ENCODE measurements around the gene FBLL1.
"Not testable (repeated sequence)": the region's sequence is repeated elsewhere in the genome, so short reads cannot be mapped to it uniquely, and the experiment has no call there.

The FBLL1 gene

DNA sequence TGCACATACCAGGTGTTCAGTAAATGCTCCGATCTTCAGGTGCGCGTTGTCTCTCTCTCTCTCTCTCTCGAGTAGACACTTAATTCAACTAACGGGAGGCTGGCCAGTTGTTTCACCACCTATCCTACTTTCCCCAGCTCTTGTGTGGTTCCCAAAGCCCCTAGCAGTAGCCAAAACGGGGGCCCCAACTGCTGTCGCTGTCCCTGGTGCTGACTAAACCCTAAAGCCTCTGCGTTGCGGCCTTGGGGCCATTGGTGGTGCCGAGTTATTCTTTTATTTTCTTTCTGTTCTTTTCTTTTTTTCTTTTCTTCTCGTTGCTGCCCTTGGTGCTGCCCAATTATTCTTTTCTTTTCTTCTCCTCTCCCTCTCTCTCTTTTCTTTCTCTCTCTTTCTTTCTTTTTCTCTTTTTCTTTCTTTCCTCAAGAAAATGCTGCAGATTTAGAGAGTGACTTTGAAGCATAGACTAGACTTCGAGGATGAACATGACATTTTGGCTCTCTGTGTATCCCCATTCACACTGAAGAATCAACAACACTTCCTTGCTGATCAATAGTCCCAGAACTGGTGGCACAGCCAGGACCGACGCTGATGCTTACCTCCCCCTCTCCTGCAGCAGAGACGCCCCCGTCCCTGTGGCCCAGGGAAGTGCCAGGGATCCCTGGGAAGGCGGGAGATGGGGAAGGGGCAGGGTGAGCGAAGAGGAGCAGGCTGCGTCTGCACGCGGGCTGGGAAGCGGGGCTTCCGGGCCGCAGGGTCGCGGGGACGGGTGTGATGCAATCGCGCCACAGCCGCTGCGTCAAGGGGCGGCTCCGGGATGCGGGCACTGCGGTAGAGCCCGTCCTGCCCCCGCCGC is at the start of gene FBLL1:
TSS of gene FBLL1 (plus strand) at position 785 of the 853 bp plus-strand sequence. CDS start 200 bp downstream, outside the sequence.
- DNase-seq: no peak

- DNase-seq: no peak
These were observed 48.5 kb upstream of the FBLL1 start for GRCh38 chr5:168480601-168481000.

GRCh38 chr5:168481330-168481788 is 47.7 kb upstream of the FBLL1 start:
- DNase-seq: no peak

GRCh38 chr5:168482361-168482760 is 46.7 kb upstream of the FBLL1 start:
- DNase-seq: no peak

DNA sequence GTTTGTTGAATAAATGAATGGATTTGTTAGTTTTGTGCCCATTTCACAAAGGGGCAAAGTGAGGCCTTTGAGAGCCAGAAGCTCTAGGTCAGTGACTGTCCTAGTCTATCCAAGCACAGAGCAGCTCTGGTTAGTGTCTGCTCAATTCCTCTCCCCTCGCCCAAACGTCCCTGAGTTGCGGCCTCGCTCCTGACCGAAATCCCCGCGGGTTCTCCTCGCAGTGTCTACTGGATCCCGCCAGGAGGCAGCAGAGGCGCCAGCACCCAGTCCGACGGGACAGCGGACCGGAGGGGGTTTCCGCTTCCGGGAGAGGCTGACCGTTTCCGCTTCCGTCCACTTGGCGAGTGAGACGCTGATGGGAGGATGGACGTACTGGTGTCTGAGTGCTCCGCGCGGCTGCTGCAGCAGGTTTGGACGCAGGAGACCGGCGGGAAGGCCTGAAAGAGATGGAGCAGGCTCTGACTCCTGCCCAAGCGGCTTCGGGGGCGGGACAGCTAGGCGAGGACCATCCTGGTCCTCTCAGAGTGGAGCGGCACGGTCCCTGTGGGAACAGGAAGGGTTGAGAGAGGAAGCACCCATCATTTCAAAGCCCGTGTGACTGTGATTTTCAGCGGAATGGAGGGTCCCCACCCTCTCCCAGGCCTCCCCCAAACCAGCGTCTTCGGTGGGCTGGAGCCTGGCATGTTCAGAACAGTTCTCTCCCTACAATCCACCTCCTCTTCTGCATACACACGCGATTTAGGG is 42.8 kb upstream of the FBLL1 start, which contains the start of gene RARS1:
TSS of gene RARS1 (plus strand) at position 336 of the 744 bp plus-strand sequence. CDS start at position 364, 28 bp downstream.
- peak; percentile 66 for DNase-seq

DNA sequence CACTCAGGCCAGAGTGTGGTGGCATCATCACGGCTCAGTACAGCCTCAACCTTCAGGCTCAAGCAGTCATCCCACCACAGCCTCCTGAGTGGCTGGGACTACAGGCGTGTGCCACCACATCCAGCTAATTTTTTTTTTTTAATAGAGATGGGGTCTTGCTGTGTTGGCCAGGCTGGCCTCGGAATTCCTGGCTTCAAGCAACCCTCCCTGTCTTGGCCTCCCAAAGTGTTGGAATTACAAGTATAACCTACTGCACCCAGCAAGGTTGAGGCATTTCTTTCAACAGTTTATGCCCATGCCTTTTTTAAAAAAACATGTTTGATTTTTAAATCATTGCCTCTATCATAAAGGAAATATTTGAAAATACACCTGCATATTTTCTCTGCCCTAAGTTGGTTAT is 40.0 kb upstream of the FBLL1 start:
- DNase-seq: no peak

GRCh38 chr5:168494057-168494555 is 35.0 kb upstream of the FBLL1 start:
- no peak for DNase-seq

DNA sequence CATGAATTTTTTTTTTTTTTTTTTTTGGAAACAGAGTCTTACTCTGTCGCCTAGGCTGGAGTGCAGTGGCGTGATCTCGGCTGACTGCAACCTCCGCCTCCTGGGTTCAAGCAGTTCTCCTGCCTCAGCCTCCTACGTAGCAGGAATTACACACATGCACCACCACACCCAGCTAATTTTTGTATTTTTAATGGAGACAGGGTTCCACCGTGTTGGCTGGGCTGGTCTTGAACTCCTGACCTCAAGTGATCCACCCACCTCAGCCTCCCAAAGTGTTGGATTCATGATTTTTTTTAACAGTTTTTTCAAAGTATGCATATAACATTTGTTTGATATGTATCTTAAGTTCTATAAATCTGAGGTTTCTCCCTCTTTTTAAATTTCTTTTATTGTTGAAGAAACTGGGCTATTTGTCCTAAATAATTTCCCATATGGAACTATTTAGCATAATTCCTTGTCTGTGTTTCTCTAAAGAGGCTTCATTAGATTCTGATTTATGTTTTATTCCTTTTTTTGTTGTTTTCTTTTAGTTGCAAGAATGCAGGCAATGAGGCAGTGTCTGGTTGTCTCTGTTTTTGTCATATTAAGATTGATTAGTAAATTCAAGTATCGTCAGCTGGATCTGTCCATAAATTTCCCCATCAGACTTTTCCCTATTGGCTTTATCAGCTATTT is 26.4 kb upstream of the FBLL1 start:
- DNase-seq: no peak

DNA sequence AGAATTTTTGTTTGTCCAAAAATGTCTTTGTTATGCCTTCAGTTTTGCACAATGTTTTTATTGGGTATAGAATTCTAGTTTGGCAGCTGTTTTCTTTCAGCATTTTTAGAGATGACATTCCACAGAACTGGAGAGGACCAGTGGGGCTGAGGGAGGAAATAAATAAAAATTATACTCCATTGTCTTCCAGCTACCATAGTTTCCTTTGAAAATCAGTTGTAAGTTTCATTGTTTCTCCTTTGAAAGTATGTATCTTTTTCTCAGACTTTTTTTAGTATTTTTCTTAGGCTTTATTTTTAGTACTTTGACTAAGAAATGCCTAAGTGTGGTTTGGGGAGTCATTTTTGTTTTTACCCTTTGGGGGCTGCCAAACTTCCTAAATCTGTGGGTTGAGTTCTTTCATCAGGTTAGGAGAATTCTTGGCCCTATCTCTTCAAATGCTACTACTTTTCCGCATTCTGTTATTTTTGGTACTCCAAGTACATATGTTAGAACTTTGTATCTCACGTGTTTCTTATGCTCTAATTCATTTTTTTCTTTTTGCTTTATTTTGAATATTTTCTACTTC is 15.2 kb upstream of the FBLL1 start:
- no peak for DNase-seq

DNA sequence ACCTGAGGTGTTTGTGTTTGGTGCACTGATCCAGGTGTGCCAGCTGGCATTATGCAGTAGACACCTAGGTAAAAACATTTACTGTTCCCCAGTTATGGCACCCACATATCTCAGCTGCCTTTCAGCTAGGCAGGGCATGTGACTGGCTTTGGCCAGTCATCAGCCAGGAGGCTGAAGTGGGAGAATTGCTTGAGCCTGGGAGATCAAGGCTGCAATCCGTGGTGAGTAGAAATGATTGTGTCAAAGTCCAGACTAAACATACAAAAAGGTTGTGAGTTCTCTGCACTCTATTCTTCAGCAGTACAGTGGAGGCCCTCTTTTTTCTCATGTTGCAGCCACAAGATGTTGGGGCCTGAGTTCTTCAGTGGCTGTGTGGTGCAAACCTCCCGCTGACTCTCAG is 3.2 kb upstream of the FBLL1 start:
- no peak for DNase-seq

DNA sequence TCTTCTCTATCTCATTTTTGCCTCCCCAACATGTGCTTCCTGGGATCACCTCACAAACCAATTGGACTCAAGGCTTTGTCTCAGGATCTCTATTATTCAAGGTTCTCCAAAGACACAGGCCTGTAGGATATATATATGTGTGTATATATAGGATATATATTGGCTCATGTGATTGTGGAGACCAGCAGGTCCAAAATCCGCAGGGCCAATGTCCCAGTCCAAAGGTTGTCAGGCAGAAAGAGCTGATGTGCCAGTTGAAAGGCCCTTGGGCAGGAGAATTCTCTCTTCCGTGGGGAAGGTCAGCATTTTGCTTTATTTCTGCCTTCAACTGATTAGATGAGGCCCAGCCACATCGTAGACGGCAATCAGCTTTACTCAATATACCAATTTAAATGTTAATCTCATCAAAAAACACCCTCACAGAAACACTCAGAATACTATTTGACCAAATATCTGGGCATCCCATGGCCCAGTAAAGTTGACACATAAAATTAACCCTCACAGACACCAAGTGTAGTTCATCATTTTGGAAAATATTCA is 1.3 kb upstream of the FBLL1 start:
- no peak for DNase-seq

DNA sequence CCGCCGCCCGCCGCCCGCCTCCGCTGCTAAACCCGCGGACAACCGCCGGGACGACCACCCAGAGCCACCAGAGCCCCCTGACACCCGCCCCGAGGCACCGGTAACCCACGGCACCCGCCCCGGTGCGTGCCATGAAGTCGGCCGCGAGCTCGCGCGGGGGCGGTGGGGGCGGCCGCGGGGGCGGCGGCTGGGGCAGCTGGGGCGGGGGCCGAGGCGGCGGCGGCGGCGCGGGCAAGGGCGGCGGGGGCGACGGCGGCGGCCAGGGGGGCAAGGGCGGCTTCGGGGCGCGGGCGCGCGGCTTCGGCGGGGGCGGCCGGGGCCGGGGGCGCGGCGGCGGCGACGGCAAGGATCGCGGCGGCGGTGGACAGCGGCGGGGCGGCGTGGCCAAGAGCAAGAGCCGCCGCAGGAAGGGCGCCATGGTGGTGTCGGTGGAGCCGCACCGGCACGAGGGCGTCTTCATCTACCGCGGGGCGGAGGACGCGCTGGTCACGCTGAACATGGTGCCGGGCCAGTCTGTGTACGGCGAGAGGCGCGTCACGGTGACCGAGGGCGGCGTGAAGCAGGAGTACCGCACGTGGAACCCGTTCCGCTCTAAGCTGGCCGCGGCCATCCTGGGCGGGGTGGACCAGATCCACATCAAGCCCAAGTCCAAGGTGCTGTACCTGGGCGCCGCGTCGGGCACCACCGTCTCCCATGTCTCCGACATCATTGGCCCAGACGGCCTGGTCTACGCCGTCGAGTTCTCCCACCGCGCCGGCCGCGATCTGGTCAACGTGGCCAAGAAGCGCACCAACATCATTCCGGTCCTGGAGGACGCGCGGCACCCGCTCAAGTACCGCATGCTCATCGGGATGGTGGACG is 499 bp downstream of the FBLL1 start:
- no peak for DNase-seq

GRCh38 chr5:168530621-168531150 is 1.6 kb downstream of the FBLL1 start:
- DNase-seq: no peak

GRCh38 chr5:168531191-168531590 is 2.1 kb downstream of the FBLL1 start:
- DNase-seq: no peak

DNA sequence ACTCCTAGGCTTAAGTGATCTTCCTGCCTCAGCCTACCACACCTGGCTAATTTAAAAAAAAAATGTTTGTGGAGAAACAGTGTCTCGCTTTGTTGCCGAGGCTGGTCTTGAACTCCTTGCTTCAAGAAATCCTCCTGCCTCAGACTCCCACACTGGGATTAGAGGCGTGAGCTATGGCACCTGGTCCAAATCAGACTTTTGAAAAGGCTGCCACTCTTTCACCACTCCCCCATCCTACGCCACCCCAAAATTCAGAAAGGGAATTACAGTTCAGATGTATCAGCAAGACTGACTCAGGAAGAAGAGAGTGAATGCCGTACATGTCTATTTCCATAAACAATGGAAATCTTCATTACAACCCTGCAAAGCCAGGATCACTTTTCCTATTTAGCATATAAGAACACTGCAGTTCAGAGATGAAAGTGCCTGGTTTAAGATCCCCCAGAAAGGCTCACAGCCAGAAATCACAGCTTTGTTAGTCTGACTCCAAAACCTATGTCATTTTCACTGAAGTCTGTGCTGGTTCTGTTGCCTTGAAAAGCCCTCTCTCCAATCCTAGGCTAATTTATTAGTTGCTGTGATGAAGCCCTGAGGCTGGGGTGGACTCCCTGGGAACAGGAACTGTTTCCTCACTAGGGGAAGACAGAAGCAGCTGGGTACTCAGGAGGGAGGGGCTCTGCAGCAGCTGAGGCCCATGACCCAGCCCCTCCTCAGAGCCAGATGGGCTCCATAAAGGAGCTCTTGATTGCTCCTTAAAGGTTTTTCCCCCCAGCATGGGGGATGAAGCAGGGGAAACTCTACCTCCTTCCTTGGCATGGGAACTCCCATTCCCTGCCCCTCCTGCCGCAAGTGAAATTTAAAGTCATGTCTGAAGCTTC is 3.1 kb downstream of the FBLL1 start:
- no peak for DNase-seq

- not testable (repeated sequence) for DNase-seq
These were observed 5.2 kb downstream of the FBLL1 start for GRCh38 chr5:168534351-168534750.

DNA sequence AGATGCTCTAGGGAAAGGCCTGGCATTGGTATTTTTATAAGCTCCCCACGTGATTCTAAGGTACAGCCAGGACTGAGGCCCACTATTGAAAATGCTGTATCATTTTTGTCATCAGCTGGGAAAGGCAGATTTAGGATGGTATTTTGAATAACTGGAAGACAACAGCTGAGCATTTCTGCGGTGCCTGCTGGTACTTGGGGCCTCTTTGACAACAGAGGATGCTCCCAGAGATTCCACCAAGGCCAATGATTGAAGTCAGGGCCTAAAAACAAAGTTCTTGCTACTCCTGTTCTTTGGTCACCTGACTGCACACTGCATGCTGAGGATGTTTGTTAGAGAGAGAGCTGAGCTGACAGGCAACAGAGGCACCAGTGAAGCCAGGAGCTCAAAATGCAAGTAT is 8.1 kb downstream of the FBLL1 start:
- no peak for DNase-seq

- DNase-seq: no peak
These were observed 20.4 kb downstream of the FBLL1 start for GRCh38 chr5:168549554-168549953.

- DNase-seq: no peak
These were observed 21.6 kb downstream of the FBLL1 start for GRCh38 chr5:168550656-168551055.

- DNase-seq: no peak
These were observed 23.0 kb downstream of the FBLL1 start for GRCh38 chr5:168552146-168552545.

Measured in GF-D8 (cell line).